Natural killer cell (primary cell): ENCODE results near the gene FARS2. TPM values are rescaled to one million over a fixed set of nuclear protein-coding genes. Genes with fewer than 3 reads are reported as not detected.

Experiments
- ATAC-seq, 3 donors: fragments of 150-1000 bp in 2 of 3; fragments of 200-7000 bp in 1 of 3; cut with Tn5 transposase; 1 replicate in 1 of 3; 2 replicates in 2 of 3; pipeline ENCODE4 v1.10.0; 2021; ENCODE audit warnings: mild to moderate bottlenecking in 2 of 3, moderate library complexity in 2 of 3
- DNase-seq, 2 donors: peaks; one replicate each; pipeline versions ENCODE4 v3.0.0 to v3.0.0-alpha.2; 2013 to 2021; ENCODE audit warnings: mixed read lengths in 1 of 2
- H3K27ac ChIP-seq: one replicate; pipeline ENCODE4 v1.5.1; 2013; ENCODE audit warnings: mild to moderate bottlenecking, low read length
- H3K27me3 ChIP-seq: one replicate; pipeline ENCODE4 v1.6.1; 2013; ENCODE audit warnings: low read length; ENCODE audit not compliant: control insufficient read depth, insufficient read depth
- H3K36me3 ChIP-seq: one replicate; pipeline ENCODE4 v1.6.1; 2013; ENCODE audit warnings: low read length; ENCODE audit not compliant: control insufficient read depth, insufficient read depth
- H3K4me1 ChIP-seq: one replicate; pipeline ENCODE4 v1.6.1; 2013; ENCODE audit warnings: low read length; ENCODE audit not compliant: control insufficient read depth, insufficient read depth
- H3K4me3 ChIP-seq: one replicate; pipeline ENCODE4 v1.5.1; 2013; ENCODE audit warnings: low read length
- H3K9me3 ChIP-seq: one replicate; pipeline ENCODE4 v1.6.1; 2013; ENCODE audit warnings: low read length; ENCODE audit not compliant: control insufficient read depth, insufficient read depth
- H3K27ac Mint-ChIP-seq, 2 donors: one replicate each; pipeline ENCODE4 v1.8.0; 2022; ENCODE audit warnings: mild to moderate bottlenecking in 2 of 2, mixed read lengths in 2 of 2, moderate library complexity in 1 of 2
- H3K27me3 Mint-ChIP-seq, 2 donors: one replicate each; pipeline ENCODE4 v1.8.0; 2022; ENCODE audit warnings: low read depth in 2 of 2, mixed read lengths in 2 of 2
- H3K36me3 Mint-ChIP-seq: one replicate; pipeline ENCODE4 v1.8.0; 2022; ENCODE audit warnings: mixed read lengths
- H3K4me1 Mint-ChIP-seq, 2 donors: one replicate each; pipeline ENCODE4 v1.8.0; 2022; ENCODE audit warnings: mixed read lengths in 2 of 2
- H3K4me3 Mint-ChIP-seq: one replicate; pipeline ENCODE4 v1.8.0; 2022; ENCODE audit warnings: mild to moderate bottlenecking, moderate library complexity, mixed read lengths
- H3K9me3 Mint-ChIP-seq, 2 donors: one replicate each; pipeline ENCODE4 v1.8.0; 2022; ENCODE audit warnings: mixed read lengths in 2 of 2
- WGBS: methylation state at CpG from one replicate; pipeline ENCODE4 v1.1.7; 2013; ENCODE audit warnings: missing lambda C conversion rate; ENCODE audit not compliant: insufficient coverage; 5-methylcytosine and 5-hydroxymethylcytosine counted together
- intact Hi-C: fragments of 100-400 bp; cut with micrococcal nuclease; formaldehyde crosslinking; loops from one replicate; pipeline ENCODE4 v1.14.2; 2022
- total RNA-seq, 4 donors: library from RNA; stranded (reverse); fragments of 120-200 nt in 1 of 4; gene quantifications; one replicate each; pipeline versions ENCODE4 v1.2.3 to v1.2.4, GENCODE V29; 2013 to 2022
- TF ChIP-seq, protein P1 (sequence below): fragments of 200-600 bp; IDR thresholded peaks from one replicate; pipeline ENCODE4 v1.8.0; 2022; ENCODE audit warnings: antibody characterized with exemption

The FARS2 gene
- total RNA-seq, 3 donors from 2014 or later (not counting 1 experiment from before 2014, with no cell fraction given): 15.3 to 24.8 (median 22.7) TPM

DNA sequence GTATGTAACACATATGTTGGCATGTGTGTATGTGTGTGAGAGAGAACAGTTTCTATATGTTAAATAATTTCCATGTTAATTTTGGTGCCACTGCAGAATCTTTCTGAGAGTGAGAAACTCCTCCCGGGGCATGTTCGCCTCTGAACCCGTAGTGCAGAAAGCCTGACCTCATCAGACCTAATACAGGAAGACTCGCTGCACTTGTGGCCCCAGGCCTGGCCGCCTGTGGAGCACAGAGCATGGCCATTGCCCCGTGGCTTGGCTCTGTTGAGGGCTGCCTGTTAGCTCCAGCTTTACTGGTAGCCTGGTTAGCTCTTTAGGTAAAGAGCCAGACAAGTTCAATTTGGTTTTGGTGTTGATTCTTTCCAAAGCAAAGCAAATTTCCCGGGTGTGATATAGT lies 25.5 kb downstream of the FARS2 start:
- no peaks in the 10 kb centered on the region for H3K27me3 Mint-ChIP-seq
- H3K4me3 Mint-ChIP-seq: no peak overlapping the region
- Histone ChIP-seq H3K27ac (no peak overlapping the region), H3K4me1 (no peaks in the 10 kb centered on the region), H3K9me3 (no peaks in the 10 kb centered on the region), H3K36me3 (no peaks in the 10 kb centered on the region), H3K4me3 (no peak overlapping the region), H3K27me3 (no peaks in the 10 kb centered on the region)
- no peaks in the 10 kb centered on the region for H3K9me3 Mint-ChIP-seq
- DNase-seq (no peak), ATAC-seq (no peak)
- WGBS: 91% methylated on average over 7 of the region's 7 CpGs
- H3K4me1 Mint-ChIP-seq: peaks cover 25% of the 10 kb centered on the region in 2 donors
- TF ChIP-seq, protein P1, sequence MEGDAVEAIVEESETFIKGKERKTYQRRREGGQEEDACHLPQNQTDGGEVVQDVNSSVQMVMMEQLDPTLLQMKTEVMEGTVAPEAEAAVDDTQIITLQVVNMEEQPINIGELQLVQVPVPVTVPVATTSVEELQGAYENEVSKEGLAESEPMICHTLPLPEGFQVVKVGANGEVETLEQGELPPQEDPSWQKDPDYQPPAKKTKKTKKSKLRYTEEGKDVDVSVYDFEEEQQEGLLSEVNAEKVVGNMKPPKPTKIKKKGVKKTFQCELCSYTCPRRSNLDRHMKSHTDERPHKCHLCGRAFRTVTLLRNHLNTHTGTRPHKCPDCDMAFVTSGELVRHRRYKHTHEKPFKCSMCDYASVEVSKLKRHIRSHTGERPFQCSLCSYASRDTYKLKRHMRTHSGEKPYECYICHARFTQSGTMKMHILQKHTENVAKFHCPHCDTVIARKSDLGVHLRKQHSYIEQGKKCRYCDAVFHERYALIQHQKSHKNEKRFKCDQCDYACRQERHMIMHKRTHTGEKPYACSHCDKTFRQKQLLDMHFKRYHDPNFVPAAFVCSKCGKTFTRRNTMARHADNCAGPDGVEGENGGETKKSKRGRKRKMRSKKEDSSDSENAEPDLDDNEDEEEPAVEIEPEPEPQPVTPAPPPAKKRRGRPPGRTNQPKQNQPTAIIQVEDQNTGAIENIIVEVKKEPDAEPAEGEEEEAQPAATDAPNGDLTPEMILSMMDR: no peak
- H3K27ac Mint-ChIP-seq: no peak overlapping the region
- intact Hi-C loops: no loop called here
- H3K36me3 Mint-ChIP-seq: no peaks in the 10 kb centered on the region

DNA sequence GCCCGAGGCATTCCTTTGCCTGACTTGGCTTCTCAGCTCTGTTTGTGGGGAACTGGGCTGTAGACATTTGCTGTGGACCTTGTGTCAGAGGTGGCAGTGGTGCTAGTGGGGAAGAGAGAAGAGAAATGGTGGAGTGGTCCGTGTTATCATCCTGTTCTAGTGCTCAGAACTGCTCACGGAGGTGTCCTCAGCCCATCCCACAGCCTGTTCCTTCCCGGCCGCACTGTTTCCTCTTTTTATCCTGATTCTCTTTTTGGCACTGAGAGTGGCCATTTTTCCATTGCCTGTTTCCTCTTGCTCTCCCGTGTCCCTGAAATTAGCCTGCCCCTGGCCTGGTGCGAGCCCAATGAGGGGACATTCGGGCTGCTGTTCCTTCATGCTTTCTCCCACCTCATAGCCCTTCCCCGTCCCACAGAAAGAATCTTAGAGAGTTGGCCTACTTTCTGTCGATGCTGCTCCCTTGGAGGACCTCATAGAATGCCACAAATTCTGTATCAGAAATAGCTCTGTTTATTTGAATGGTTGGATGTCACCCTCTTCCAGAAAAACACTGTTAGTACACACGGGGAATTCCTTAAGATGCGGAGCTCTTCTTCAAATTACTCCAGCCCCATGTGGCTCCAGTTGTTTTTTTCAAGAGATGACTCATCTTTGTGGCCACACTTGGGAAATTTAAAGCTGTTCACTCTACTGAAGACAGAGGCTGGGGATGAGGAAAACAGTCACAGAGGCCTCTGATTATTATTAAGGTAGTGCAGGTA lies 26.1 kb downstream of the FARS2 start:
- H3K4me1 Mint-ChIP-seq: peaks cover 26 to 31% of the 10 kb centered on the region in 2 donors
- Histone ChIP-seq H3K36me3 (no peaks in the 10 kb centered on the region), H3K4me3 (no peak overlapping the region), H3K4me1 (no peaks in the 10 kb centered on the region), H3K9me3 (no peaks in the 10 kb centered on the region), H3K27me3 (no peaks in the 10 kb centered on the region), H3K27ac (no peak overlapping the region)
- TF ChIP-seq, protein P1: no peak
- no peak overlapping the region for H3K27ac Mint-ChIP-seq
- H3K4me3 Mint-ChIP-seq: no peak overlapping the region
- intact Hi-C loops: no loop called here
- no peaks in the 10 kb centered on the region for H3K9me3 Mint-ChIP-seq
- H3K27me3 Mint-ChIP-seq: no peaks in the 10 kb centered on the region
- 93% methylated on average over 12 of the region's 12 CpGs for WGBS
- DNase-seq: no peak
- no peaks in the 10 kb centered on the region for H3K36me3 Mint-ChIP-seq
- no peak for ATAC-seq

- H3K4me3 ChIP-seq: no peak overlapping the region
- no peaks in the 10 kb centered on the region for H3K36me3 ChIP-seq
- TF ChIP-seq, protein P1: no peak
- peaks cover 30 to 37% of the 10 kb centered on the region in 2 donors for H3K4me1 Mint-ChIP-seq
- DNase-seq: no peak
- H3K4me1 ChIP-seq: no peaks in the 10 kb centered on the region
- no peak for ATAC-seq
- H3K9me3 ChIP-seq: no peaks in the 10 kb centered on the region
- H3K9me3 Mint-ChIP-seq: no peaks in the 10 kb centered on the region
- H3K27ac ChIP-seq: no peak overlapping the region
- H3K27me3 ChIP-seq: no peaks in the 10 kb centered on the region
- intact Hi-C loops: no loop called here
- 89% methylated on average over 2 of the region's 2 CpGs for WGBS
- H3K27ac Mint-ChIP-seq: no peak overlapping the region
- no peaks in the 10 kb centered on the region for H3K36me3 Mint-ChIP-seq
- no peak overlapping the region for H3K4me3 Mint-ChIP-seq
- no peaks in the 10 kb centered on the region for H3K27me3 Mint-ChIP-seq
Observed at GRCh38 chr6:5287966-5288297, 26.6 kb downstream of the FARS2 start.

DNA sequence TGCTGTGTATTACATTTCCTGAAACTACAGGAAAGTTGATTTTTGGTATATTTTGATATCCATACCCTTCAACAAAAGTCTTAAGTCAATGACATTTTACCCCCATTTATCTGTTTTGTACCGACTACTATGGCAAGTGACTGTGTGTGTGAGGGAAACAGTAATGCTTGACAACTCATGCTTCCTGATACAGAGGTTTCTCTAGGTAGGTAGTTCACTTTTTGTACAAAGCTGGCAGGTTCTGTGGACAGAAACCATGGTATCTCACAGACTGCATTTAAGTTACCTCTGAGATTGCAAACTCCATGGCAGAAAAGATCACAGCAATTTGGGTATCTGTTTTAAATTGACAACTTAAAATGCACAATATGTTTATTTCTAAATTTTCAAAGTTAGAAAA lies 28.8 kb downstream of the FARS2 start:
- Mint-ChIP-seq H3K27ac (no peak overlapping the region), H3K36me3 (no peaks in the 10 kb centered on the region), H3K9me3 (no peaks in the 10 kb centered on the region), H3K4me1 (peaks cover 42 to 47% of the 10 kb centered on the region in 2 donors), H3K27me3 (no peaks in the 10 kb centered on the region), H3K4me3 (no peak overlapping the region)
- Histone ChIP-seq H3K4me1 (peaks cover 8% of the 10 kb centered on the region), H3K9me3 (no peaks in the 10 kb centered on the region), H3K27me3 (no peaks in the 10 kb centered on the region), H3K27ac (no peak overlapping the region), H3K36me3 (no peaks in the 10 kb centered on the region), H3K4me3 (no peak overlapping the region)
- intact Hi-C loops: no loop called here
- ATAC-seq (no peak), DNase-seq (no peak)
- 50% methylated on average over 1 of the region's 1 CpG for WGBS
- TF ChIP-seq, protein P1: no peak
